Measurements from ENCODE around the gene MBTPS1.
"Not testable (repeated sequence)": the region's sequence is repeated elsewhere in the genome, so short reads cannot be mapped to it uniquely, and the experiment has no call there.

The MBTPS1 gene

GRCh38 chr16:84124257-84125073 lies 7.7 kb upstream of the MBTPS1 start:
- no peak for DNase-seq (ENCODE audit: low read depth)
- no peak overlapping the region for H3K4me3 ChIP-seq (ENCODE audit: control insufficient read depth, low read depth, low read length)
- TF ChIP-seq CTCF (conservative IDR thresholded peaks at IDR 0.05; ENCODE audit: control insufficient read depth, insufficient read depth, low read depth, low read length): no peak

GRCh38 chr16:84121007-84121406 lies 4.3 kb upstream of the MBTPS1 start:
- TF ChIP-seq CTCF (conservative IDR thresholded peaks at IDR 0.05; ENCODE audit: control insufficient read depth, insufficient read depth, low read depth, low read length): no peak
- no peak for DNase-seq (ENCODE audit: low read depth)
- H3K4me3 ChIP-seq (ENCODE audit: control insufficient read depth, low read depth, low read length): no peak overlapping the region

- no peak overlapping the region for H3K4me3 ChIP-seq (ENCODE audit: control insufficient read depth, low read depth, low read length)
- DNase-seq (ENCODE audit: low read depth): no peak
- TF ChIP-seq CTCF (conservative IDR thresholded peaks at IDR 0.05; ENCODE audit: control insufficient read depth, insufficient read depth, low read depth, low read length): no peak
Measured at GRCh38 chr16:84120023-84120422, 3.3 kb upstream of the MBTPS1 start.

- TF ChIP-seq CTCF (conservative IDR thresholded peaks at IDR 0.05; ENCODE audit: control insufficient read depth, insufficient read depth, low read depth, low read length): no peak
- DNase-seq (ENCODE audit: low read depth): no peak
- H3K4me3 ChIP-seq (ENCODE audit: control insufficient read depth, low read depth, low read length): no peak overlapping the region
Measured at GRCh38 chr16:84119368-84119767, 2.6 kb upstream of the MBTPS1 start.

- not testable (repeated sequence) for DNase-seq (ENCODE audit: low read depth); H3K4me3 ChIP-seq (ENCODE audit: control insufficient read depth, low read depth, low read length)
Measured at GRCh38 chr16:84118315-84118714, 1.6 kb upstream of the MBTPS1 start.

GRCh38 chr16:84117494-84117843 lies 727 bp upstream of the MBTPS1 start:
- H3K4me3 ChIP-seq (ENCODE audit: control insufficient read depth, low read depth, low read length): peak overlapping the region; percentile 76
- peak; percentile 49 for DNase-seq (ENCODE audit: low read depth)
- no peak for TF ChIP-seq CTCF (conservative IDR thresholded peaks at IDR 0.05; ENCODE audit: control insufficient read depth, insufficient read depth, low read depth, low read length)

- DNase-seq (ENCODE audit: low read depth): peak; percentile 30
- peak overlapping the region; percentile 76 for H3K4me3 ChIP-seq (ENCODE audit: control insufficient read depth, low read depth, low read length)
- TF ChIP-seq CTCF (conservative IDR thresholded peaks at IDR 0.05; ENCODE audit: control insufficient read depth, insufficient read depth, low read depth, low read length): no peak
Measured at GRCh38 chr16:84115919-84116719, 623 bp downstream of the MBTPS1 start.

GRCh38 chr16:84111949-84112348 lies 4.8 kb downstream of the MBTPS1 start:
- H3K4me3 ChIP-seq (ENCODE audit: control insufficient read depth, low read depth, low read length); DNase-seq (ENCODE audit: low read depth): not testable (repeated sequence)

Measured in fibroblast of mammary gland (primary cell).